Measurements from ENCODE around the gene CCDC47.

Gene CCDC47

DNA sequence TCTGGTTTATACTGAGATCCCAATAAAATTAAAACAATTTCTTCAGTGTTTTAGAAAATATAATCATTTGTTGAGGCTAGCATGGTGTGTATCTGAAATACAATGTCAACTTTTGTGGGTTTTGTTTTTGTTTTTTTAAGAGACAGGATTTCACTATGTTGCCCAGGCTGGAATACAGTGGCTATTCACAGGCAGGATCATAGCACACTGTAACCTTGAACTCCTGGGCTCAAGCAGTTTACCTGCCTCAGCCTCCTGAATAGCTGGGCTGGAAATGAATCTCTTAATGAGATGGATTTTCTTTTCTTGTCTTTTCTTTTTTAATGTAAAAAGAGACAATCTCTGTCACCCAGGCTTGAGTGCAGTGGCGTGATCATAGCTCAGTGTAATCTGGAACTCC is 12.7 kb upstream of the CCDC47 start:
- DNase-seq (ENCODE audit: low spot score): no peak
- FAIRE-seq: no peak

DNA sequence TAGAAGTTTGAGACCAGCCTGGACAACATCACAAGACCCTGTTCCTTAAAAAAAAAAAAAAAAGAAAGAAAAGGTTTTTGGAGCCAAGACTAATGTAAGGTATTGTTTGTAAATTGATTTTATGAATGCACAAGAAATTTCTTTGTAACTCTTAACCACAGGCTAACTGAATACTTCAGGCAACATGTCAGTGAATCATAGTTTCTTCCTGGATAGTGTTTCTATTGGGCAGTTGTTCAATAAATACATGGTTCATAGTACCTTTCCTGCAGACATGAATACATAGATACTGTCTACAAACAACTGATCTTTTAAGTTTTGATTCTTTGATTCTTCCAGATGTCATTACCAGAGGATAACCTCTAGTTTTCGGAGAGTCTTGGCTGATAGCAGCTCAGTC is 12.2 kb upstream of the CCDC47 start:
- DNase-seq (ENCODE audit: low spot score) (no peak), FAIRE-seq (no peak)

DNA sequence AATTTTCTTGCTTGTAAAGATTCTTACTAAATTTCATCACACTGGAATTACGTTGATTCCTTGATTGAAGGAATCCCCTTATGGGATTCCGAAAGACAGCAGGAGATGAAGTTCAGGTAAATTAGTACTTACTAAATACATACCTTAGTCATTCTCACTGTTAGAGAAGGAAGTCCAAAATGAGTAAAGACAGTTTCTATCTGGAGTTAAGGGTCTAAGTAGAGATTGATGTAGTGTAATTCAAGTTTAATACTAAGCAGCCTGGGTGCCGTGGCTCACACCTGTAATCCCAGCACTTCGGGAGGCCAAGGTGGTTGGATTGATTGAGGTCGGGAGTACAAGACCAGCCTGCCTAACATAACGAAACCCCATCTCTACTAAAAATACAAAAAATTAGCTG is 10.1 kb upstream of the CCDC47 start:
- FAIRE-seq (no peak), DNase-seq (ENCODE audit: low spot score) (no peak)

DNA sequence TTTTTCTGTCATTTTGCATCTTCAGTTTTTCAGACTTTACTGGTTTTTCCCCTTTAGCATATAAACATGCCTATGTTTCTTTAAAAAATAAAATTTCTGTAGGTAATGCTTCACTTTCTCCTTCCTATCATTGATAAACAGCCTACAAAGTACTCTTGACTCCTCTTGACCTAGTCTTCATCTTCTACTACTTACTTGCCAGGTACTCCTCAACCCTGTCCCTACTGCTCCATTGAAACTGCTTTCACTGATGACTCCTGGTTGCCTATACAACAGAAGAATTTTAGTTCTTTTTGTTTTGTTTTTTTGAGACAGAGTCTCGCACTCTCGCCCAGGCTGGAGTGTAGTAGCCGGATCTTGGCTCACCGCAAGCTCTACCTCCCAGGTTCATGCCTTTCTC is 7.5 kb upstream of the CCDC47 start:
- FAIRE-seq (no peak), DNase-seq (ENCODE audit: low spot score) (no peak)

DNA sequence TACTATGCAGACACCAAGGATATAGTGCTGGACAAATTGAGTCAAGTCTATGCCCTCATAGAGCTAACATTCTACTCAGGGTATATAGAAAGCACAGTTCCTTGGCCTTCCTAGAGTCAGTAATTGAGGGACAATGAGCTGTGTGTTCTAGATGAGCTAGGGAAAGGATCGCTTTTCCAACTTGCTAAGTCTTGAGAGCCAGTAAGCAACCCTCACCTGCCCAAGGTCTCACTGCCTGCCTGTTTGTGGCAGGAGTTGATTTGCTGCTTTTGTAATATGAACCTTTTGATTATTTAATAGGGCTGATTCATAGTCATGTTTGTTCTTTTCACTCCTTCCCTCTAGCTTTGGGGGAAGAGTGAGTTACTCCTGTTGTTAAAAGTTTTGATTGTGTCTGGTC is 7.1 kb upstream of the CCDC47 start:
- no peak for FAIRE-seq
- no peak for DNase-seq (ENCODE audit: low spot score)

DNA sequence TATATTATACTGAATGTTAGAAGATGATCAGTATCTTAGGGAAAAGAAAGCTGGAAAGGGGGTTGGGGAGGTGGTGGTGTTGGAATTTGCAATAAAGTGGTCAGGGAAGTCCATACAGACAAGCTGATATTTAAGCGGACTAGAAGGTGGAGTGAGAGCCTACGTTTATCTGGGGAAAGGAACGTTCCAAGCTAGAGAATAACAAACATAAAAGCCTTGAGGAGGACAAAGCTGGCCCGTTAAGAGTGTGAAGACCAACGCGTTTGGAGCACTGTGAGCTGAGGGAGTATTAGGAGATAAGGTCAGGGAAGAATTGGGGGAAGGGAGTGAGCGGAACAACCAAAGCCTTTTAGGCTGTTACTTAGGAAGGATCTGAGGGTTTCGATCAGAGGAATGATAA is 2.0 kb upstream of the CCDC47 start:
- no peak for DNase-seq (ENCODE audit: low spot score)

DNA sequence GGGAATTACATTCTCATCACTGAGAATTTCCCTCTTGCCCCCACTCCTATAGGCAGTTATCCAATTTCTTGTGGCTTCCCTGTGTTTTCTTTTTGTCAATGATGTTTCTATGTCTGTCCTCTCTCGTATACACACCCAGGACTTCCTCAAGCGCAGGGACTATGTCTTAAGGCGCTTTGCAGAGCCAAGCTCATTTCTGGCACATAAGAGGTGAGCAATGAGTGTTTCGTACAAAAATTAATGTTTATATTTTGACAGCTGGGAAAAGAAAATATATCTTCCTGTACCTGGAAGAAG is 1.5 kb upstream of the CCDC47 start:
- DNase-seq (ENCODE audit: low spot score): no peak
- FAIRE-seq: no peak

More for the DNA sequence above, 2.0 kb upstream of the CCDC47 start:
- FAIRE-seq: no peak

DNA sequence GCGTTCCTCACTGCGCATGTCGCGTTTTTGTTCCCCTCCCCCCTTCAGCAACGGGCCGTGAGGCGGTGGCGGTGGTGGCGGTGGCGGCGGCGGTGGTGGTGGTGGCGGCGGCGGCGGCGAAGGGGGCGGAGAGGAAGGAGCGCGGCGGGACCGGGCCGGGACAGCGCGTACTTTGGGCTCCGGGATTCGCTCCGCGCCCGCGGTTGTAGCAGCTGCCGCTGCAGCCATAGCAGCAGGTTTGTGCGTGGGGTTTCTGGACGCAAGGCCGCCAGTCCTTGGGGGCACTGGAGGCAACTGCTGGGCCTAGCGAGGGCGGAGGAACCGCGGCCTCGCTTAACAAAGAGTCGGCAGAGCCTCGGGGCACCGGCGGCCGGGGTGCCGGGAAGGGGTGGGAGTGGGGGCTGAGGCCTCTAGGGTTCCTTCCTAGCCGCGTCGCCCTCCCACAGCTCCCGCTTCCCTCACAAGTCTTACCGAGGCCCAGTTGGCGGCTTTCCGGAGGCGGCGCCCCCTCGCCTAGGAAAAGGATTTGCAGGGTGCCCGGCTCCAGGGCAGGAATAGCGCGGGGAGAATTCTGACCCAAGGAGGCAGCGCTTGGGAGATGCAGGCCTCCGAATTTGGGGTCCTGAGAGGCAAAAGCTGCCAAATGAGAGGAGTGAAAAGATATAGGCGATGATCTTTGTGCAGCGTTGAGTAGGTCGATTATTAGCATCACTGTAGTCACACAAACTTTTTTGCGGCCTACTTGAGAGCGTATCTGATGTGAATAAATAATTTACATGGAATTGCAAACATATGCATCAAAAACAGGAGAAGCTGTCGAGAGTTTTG is 958 bp upstream of the CCDC47 start, which contains the start of gene DDX42:
TSS of gene DDX42 (plus strand) at position 30 of the 828 bp plus-strand sequence. CDS start 12,880 bp downstream, outside the sequence.
- FAIRE-seq: no peak

DNA sequence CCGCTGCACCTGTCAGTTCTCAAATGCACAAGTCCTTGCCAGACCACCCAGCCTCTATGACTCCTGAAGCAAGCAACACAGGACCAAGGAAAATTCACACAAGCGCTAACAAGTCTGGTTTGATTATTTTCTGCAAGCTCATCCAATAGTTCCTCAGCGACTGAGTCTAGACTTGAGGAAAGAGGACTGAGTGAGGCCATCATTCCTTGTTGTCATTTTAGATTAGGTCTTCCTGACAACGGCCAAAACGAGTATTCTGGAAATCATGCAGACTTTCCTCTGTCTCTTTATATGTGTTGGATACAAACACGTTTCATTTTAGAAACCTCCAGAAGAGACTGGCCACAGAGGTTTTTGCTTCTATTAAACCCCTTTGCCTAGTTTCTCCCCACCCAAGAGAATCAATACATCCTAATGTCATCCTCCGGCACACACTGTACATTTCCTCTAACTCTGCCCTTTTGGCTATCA is 561 bp downstream of the CCDC47 start:
- DNase-seq (ENCODE audit: low spot score) (no peak), FAIRE-seq (no peak)

More for the DNA sequence above, 958 bp upstream of the CCDC47 start, which contains the start of gene DDX42:
- DNase-seq (ENCODE audit: low spot score): peak; percentile 67

DNA sequence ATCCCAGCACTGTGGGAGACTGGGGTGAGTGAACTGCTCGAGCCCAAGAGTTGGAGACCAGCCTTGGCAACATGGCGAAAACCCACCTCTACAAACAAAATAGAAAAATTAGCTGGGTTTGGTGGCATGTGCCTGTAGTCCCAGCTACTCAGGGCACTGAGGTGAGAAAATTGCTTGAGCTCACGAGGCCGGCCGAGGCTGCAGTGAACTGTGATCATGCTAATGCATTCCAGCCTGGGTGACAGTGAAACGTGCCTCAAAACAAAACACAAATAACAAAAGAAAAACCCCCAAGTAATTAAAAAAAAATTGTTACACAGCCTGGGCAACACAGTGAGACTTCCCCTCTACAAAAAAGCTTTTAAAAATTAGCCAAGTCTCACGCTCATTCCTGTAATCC is 5.0 kb downstream of the CCDC47 start:
- DNase-seq (ENCODE audit: low spot score): no peak

DNA sequence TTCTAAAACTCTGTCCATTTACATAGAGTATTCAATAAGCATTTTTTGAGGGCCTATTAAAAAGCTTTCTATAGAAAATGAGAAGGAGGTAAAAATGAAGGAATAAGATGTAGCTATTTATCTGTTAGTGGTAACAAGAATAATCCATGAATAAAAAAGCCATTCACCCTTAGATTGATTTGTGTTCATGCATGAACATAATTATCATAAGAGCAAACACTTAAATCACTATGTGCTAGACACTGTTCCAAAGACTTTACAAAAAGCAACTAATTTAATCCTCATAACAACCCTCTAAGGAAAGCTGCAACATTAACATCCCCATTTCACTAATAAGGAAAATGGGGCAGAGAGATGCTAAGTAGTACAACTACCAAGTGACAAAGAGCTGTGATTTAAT is 6.6 kb downstream of the CCDC47 start:
- DNase-seq (ENCODE audit: low spot score) (no peak), FAIRE-seq (no peak)

More for the DNA sequence above, 5.0 kb downstream of the CCDC47 start:
- FAIRE-seq: no peak

DNA sequence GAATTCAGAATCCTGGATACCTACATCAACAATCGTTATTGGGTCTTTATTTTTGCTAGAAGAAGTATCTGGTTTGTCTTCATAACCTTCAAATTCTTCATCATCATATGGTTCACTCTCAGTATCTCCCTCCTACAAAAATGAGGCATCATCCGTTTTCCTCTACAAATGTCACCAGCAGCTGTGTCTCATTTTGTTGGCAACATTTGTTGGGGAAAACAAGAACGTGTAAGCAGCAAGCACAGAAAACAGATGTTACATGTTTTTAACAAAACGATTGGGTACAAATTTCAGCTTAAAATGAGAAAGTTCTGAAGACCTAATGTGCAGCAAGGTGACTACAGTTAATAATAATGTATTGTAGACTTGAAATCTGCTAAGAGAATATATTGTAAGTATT is 8.7 kb downstream of the CCDC47 start:
- DNase-seq (ENCODE audit: low spot score) (no peak), FAIRE-seq (no peak)

DNA sequence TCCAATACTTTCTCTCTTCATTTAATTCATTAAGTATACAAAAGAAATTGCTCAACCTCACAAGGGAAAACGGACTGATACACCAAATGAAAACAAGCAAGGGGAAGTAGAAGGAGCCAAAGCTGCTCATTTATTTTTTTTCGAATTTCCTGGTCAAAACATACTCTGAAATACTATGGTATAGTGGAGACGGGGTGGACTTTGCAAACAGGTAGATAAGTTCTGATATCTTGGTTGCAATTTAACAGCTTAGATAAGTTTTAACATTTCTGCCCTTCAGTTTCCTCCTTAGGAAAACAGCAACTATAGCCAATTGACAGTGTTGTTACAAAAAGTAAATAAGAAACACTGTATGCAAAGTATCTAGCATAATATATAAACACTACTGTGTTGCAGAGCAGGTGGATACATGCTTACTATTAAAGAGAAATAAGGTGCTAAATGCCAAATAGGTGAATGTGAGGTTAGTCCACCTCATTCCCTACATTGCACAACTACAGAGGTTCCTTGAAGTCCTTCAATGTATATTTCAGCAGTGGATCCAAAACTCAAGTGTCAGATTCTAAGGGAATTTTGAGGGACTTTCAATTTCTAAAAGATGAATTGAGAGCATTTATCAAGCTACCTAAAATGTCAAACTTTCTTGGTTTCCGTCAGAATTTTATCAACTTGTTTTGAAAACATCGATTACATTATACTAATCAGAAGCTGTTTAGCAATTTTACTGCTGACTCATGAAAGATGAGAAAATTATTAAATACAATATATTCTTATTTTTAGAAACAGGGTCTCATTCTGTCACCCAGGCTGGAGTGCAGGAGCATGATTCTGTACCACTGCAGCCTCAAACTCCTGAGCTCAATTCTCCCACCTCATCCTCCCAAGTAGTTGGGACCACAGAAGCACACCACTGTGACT is 11.0 kb downstream of the CCDC47 start:
- FAIRE-seq: no peak
- DNase-seq (ENCODE audit: low spot score): no peak

DNA sequence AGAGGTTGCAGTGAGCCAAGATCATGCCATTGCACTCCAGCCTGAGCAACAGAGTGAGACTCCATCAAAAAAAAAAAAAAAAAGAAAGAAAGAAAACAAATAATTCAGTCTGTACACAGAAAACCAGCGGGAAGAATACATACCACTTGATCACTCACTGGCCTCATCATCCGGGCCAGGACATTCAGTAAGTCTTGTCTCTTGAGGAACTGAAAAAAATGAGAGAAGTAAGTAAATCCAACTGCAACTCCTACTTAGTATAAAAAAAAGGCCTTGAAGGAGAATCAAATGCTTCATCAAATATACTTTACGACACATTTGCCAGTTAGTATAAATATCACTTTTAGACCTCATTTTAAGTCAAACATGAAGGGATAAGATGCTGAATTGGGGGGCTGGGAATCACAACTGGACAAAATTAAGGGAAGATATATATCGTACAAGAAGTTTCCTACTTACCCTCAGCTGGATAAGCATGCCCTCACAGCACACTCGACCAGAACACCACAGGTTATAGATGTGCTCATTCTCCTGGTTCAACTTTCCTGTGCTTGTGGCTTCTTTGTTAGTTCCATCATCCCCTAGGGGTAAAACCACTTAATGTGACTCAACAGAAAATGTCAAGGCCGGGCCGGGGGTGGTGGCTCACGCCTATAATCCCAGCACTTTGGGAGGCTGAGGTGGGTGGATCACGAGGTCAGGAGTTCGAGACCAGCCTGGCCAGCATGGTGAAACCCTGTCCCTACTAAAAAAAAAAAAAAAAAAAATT is 12.4 kb downstream of the CCDC47 start:
- FAIRE-seq (no peak), DNase-seq (ENCODE audit: low spot score) (no peak)

DNA sequence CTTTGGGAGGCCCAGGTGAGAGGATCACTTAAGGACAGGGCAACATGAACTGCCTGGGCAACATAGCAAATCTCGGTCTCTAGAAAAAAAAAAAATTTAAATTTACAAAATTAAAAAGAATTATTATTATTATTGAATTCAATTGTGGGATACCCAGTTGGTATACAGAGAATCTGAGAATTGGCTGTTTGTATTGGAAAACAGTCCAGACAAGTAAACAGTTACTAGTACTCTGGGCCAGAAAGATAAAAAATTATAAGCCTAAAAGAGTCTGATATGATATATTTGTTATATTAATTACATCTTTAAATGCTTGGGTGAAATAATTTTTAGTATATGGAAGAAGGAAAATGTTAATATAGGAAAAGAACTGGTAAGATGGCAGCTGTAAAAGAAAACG is 15.0 kb downstream of the CCDC47 start:
- FAIRE-seq: no peak
- no peak for DNase-seq (ENCODE audit: low spot score)

DNA sequence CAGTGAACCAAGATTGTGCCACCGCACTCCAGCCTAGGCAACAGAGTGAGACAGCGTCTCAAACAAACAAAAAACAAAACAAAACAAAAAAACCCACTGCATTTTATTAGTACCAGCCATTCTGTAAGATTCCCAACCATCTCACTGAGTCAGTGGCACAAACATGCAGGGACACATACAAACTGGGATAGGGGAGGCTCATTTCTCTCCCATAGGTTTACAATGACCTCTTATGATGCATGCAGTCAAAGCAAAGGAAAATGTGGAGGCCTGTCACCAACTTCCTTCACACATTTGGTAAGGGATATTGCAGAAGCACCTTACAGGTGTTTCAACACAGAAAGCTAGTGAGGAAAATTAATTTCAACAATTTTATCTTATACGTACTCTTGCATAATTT is 19.4 kb downstream of the CCDC47 start:
- no peak for DNase-seq (ENCODE audit: low spot score)

DNA sequence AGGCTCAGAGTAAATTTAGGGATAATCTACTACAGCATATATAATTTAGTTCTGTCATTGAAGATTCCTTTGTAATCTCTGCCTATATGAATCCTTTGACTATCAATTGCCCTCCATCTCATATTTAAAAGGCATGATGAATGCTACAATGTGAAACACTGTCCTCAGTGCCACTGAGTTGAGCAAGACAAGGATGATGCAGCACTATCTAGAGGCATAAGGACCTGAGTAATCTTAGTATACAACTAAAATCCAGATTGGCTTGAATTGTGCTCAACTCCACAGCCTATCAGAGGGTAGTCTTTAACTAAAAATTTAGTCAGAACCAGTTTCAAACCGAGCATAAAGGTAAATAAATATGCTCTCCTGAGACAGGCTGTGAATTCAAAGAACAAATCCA is 20.2 kb downstream of the CCDC47 start:
- no peak for DNase-seq (ENCODE audit: low spot score)
- FAIRE-seq: no peak

More for the DNA sequence above, 19.4 kb downstream of the CCDC47 start:
- no peak for FAIRE-seq

DNA sequence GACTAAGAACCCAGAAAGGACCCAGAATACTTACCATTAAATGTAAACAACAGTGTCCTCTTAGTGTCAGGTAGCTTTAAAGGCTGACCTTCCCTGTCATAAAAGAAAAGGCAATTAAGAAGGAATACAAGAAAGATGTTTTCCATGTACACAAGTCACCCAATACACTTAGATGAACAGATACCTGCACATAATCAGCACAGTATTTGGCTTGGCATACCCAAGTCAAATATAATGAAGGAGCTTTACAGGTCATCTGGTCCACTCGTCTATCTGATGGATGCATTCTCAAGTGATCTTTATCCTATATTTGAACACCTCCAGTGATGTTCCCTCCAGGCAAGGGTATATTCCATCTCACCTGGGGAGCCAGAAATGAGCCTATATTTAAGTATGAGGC is 20.7 kb downstream of the CCDC47 start:
- FAIRE-seq (no peak), DNase-seq (ENCODE audit: low spot score) (no peak)

DNA sequence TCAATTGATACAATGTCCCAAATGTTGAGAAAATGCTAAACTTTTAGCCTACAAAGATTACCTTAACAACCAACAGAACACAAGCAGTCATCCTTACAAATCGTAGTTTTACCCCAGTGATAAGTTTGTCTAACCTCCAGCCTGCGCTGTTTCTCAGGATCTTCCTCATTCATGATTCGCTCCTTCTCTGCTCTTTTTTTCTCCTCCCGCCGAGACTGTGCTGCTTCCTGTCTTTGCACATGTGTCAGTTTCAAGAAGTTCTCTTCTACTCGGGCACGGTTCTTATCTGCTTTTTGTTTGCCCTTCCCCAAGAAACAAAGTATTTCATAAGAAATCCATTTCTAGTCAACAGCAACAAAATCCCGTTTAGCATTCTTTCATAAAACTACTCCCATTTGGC is 21.6 kb downstream of the CCDC47 start:
- no peak for FAIRE-seq
- no peak for DNase-seq (ENCODE audit: low spot score)

DNA sequence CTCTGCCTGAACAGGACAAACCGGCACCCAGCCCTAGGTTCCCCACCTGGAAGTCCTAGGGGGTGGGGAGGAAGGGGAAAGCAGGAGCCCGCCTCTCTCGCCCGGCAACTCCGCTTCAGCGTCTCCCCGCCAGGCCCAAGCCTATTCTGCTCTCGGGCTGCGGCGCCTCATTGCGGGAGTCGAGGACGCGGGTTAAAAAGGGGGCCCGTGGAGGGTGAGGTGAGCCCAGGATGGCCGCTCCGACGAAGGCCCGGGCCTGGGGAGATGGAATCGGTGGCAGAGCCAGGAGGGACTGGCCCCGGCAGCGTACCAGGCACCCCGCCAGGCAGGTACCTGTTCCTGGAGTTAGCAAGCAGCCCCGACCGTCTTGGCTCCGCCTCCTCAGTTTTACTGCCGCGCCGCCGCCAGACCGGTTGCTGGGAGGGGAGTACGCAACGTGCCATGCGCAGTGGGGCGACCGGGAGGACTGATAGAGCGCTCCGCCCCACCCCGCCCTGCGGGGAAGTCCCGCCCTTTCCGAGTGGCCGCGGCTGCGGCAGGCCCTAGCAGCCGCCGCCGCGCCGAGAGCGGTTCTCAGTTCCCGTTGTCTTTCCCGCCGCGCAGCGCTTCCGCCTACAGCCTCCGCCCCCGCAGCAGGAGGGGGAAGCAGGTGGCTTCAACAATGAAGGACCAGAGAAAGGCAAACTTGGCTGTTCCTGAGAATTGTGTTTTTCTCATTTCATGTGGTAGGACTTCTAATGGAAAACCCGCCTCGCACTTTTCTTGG is 31.8 kb downstream of the CCDC47 start, which contains the start of gene STRADA:
TSS of gene STRADA (minus strand) at position 392 of the 766 bp plus-strand sequence. CDS start 13,430 bp downstream, outside the sequence.
- FAIRE-seq: peak; percentile 90
- DNase-seq (ENCODE audit: low spot score): peak; percentile 100

DNA sequence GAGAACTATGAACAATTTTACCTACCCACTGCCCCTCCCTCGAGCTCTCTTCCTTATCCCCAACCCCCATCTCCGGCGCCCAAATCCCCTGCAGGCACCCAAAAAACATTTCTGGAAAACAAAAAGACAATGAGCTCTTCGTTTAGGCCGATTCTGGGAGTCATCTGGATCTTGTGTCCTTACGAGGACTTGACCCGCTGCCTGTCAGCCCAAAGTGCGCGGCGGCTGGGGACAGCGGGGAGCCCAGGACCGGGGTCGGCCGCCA is 32.3 kb downstream of the CCDC47 start:
- DNase-seq (ENCODE audit: low spot score) (no peak), FAIRE-seq (no peak)

Measured in urothelium cell line (cell line).